Activated CD4-positive, alpha-beta T cell treated with anti-CD3 and anti-CD28 coated beads, Interleukin-2, amount 50 U/mL, for 48 hours (primary cell): ENCODE results near the gene IPCEF1.
A peak's percentile ranks its signal among the peaks of the same experiment; 100 is the strongest.

Experiments used
- DNase-seq, 2 experiments: peaks; one replicate each; pipeline ENCODE4 v3.0.0-alpha.2; 2020

The IPCEF1 gene

DNA sequence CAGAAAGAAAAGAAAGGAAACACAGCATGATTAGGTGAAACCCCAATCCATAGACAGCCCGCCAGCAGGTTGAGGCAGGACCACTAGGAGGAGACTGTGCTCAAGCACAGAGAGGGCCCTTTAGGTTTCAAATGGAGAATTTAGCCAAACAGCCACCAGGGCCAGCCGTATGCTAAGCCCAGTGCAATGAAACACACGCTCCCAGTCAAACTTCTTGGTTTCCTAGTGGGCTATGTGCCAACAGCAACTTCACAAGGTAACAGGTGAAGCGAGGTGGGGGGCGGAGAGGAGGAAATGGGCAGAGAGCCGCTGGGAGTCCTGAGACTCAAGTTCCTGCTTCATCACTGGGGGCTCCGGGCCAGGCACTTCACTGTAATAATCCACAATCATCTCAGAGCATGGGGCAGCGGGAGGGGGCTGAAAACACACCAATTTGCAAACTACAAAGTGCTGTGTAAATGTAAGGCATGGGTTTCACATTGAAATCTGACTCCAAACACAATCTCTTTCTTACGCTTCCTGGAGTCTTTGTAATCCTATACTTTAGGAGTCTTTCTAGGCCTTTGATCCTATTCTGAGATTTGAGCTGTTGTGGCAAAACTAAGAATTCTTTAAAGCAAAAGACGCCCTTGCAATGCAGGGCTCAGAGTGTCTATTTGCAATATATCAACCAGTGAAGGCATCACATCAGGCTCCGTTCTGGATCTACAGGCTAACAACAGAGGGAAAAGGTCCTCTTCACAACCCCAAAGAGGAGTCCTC is 200.3 kb downstream of the IPCEF1 start:
- peak; percentile 69 to 74 for DNase-seq

DNA sequence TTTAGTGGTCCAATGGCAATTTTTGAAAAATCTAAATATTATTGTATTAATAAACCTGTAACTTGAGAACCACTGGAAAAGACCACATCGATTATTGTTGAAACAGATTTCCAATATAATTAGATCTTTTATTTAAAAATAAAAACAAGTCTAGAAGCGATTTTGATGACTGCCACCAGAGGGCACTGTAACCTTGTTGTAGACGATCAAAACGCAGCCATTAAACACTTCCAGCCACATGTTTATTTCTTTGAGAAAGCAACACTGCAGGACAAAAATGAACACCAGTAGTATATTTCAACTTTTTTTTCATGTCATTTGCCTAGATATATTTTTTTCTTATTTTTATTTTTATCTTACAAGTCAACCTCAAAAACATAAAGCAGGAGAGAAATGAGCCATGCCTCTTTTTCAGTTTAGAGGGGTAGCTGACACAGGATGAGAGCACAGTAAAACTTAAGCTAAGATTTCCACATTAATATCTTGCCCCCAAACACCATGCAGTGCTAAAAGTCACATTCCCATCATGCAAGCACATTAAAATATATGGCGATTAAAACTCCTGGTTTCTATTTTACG is 202.1 kb downstream of the IPCEF1 start:
- peak; percentile 63 to 72 for DNase-seq

DNA sequence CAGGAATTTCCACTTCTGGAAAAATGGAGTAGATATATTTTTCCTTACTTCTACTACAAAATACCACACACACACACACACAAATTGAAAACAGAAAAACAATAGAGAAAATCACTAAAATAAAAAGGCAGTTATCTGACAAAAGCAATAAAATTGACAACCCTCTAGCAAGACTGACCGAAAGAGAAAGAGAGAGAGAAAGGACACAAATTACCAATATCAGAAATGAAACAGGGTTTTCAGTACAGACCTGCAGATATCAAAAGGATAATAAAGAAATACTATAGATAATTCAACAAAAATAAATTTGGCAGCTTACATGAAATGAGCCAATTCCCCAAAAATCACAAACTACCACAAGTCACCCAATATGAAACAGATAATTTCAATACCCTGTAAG is 212.8 kb downstream of the IPCEF1 start:
- no peak for DNase-seq

DNA sequence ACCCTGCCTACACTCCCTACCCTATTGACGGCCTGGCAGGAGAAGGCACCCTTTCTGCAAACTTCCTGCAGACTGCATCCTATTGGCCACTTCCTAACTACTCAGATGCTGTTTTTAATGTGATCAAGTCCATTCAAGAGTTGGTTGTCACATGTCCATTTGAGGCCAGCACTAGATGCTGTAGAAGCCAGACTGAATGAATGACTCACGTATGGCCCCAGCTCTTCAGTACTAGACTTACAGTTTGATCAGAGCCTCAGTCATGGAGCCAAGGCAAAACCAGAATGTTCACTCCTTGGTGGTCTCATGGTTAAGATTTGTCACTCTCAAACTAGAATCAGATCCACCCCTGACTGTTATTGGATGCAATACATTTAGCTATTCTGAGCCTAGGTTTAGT is 215.9 kb downstream of the IPCEF1 start:
- DNase-seq, result no peak

DNA sequence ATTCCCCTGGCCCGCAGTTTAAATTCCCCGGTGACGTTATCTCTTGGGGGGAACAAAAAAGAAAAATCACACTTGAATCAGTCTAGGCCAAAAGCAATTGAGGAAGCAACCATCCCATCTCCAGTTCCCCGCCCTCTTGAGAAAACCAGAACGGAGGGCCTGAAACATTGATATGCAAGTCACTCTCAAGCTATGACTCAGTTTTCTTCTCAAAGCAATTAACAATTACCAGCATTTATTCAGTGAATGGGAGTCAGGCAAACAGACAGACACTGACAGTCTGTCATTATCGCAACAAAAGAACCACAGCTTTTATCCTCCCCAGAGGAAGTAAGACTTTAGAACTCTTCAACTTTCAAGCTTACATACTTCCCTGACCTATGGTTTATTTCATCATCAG is 216.7 kb downstream of the IPCEF1 start:
- DNase-seq, result no peak

DNA sequence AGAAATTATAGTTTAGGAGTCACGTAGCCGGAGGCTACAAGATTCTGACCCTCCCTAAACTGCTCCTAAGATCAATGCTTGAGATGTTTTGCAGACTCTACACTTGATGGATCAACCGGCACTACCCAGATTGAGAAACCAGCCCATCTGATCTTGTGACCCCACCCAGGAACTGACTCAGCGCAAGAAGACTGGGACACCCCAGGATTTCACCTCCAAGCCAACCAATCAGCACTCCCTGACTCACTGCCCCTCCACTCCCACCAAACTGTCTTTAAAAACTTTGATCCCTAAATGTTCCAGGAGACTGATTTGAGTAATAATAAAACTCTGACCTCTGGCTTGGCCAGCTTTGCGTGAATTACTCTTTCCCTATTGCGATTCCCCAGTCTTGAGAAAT is 217.8 kb downstream of the IPCEF1 start:
- DNase-seq, result no peak

DNA sequence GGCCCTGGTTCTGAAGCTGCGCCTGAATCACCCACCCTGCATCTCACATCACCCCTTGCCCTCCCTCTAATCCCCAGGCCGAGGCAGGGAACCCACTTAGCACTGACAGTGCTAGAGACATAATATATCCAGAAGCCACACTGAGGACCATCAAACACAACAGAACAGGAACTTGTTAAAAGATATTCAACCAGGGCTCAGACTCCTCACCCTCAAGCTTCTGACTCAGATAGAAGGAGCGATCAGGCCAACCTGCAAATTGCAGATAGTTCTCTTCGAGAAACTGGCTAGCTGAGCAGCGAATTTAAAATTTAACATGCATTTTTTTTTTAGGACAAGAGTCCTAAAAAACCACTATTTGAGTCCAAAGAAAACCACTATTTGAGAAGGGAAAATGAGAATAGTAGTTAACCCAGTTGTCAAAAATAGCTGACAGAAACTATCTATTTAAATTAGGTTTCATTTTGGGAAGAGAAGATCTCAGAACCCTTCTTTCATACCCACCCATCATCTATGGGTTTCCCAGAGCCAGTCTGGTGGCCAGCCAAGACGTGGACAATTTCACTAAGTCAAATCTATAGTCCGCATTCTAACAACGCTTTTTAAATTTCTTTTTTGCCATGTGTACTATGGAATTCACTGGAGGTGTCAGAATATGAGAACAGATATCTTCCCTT is 222.0 kb downstream of the IPCEF1 start:
- no peak for DNase-seq

DNA sequence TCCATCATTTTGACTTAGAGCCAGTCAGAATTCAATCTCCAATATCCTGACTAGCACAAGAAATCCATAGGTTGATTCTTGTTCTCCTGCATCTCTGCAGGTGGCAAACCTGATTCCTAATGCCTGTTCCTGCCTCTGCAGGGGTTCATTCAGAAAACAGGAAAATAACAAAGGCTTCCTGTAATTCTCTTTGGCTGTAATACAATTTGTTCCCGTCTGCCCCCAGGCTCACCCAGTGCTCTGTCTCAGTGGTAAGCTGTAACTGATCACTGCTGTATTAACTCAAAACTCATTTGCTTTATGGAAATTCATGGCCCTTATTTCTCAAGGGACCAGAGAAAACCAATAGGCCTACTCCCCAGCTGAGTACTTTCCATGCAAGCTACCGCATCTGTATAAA is 228.9 kb downstream of the IPCEF1 start:
- no peak for DNase-seq

DNA sequence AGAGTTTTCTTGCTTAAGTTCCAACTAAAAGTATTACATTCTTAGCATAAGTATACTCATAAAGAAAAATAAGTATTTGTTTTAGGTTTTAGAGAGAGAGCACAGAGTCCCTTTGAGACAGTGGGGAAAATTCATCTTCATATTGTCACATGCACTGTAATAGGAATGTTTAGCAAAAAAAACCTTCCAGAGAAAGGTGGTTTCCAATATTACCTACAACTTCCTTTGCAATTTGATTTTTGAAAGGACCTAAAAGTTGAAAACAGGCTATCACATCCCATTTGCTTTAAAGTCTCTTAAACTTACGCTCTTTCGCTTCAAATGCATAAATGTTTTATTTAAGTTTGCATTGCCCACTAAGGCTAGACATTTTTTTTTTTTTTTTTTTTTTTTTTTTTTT is 231.2 kb downstream of the IPCEF1 start:
- DNase-seq, result no peak

DNA sequence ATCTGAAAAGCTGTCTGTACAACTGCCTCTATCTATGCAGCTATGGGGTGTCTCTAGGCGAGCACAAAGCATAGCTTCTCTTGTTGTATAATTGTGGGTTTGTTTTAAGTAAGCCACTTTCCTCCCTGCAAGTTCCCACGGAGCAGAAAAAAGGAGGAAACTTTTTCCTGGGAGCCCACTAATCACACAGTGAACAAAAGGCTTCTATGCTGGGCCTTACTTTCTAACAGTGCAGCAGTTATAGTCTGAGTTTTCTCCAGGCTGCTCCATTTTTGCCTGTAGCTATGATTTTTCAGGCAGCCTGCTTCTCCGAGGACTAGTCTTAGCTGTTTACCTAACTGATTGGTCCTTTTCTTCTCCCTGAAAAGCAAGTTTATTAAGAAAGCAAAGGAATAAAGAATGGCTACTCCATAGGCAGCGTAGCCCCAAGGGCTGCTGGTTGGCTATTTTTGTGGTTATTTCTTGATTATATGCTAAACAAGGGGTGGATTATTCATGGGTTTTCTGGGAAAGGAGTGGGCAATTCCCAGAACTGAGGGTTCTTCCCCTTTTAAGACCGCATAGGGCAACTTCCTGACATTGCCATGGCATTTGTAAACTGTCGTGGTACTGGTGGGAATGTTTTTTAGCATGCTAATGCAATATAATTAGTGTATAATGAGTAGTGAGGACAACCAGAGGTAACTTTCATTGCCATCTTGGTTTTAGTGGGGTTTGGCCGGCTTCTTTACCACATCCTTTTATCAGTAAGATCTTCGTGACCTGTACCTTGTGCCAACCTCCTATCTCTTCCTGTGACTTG is 233.2 kb downstream of the IPCEF1 start:
- no peak for DNase-seq

DNA sequence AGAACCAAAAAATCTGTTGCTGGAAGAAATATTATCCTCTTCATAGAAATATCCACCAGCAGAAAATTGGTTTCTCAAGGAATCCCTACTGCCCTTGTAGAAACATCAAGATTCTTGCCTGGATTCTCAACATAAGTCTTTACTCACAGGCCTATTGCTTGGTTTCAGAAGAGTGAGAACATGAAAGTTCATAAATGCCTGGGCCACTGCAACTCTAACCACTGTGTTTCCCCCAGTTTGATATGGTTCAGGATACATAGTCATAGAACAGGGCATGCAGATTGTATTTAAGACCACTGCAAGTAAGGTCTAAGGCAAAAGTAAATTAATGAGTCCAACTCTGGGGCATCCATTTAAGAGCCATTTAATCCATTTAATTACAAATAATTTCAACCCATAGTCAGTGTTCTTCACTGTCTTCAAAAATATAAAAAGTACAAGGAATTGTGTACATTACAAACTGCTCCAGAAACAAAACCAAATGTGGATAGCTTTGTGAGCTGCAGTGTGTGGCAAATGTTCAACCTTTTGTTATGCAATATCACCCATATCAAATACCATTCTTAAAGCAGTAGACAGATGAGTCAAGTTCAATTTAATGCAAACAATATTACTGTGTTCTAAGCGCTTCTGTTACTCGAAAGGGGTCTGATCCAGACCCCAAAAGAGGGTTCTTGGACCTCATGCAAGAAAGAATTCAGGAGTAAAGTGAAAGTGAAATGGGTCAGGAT is 234.2 kb downstream of the IPCEF1 start:
- DNase-seq, result no peak

DNA sequence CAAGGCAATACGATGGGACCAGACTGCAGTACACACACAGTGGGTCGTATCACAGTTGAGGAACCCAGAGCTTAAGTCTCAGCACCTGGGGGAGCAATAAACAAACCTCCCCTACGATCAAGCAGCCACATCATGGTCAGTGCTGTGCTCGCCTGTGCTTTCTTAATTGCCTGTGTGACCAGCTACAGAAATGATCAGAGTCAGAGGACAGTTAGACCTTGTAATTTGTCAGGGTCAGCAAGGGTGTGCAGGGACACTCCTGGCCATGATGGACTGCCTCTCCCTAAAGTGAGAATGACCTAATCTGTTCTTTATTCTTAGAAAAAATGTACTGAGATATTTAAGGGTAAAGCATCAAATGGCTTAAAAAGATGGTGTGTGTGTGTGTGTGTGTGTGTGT is 239.1 kb downstream of the IPCEF1 start:
- no peak for DNase-seq

DNA sequence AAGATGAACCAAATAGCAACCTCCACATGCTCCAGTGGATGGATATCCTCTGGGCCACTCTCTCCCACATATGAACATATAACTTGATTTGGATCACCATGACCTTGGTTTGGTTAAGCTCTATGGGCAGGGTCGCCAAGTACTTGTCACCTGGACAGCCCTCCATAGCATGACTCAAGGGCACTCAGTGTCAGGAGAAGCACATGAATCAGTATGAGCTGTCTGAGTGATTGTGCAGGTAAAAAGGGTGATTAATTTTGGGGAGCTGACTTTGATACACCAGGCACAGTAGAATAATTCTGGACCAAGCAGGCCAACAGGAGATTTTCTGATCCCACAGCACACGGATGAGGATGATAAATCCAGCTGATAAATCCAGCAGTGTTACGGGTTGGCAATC is 243.2 kb downstream of the IPCEF1 start:
- DNase-seq, result no peak

DNA sequence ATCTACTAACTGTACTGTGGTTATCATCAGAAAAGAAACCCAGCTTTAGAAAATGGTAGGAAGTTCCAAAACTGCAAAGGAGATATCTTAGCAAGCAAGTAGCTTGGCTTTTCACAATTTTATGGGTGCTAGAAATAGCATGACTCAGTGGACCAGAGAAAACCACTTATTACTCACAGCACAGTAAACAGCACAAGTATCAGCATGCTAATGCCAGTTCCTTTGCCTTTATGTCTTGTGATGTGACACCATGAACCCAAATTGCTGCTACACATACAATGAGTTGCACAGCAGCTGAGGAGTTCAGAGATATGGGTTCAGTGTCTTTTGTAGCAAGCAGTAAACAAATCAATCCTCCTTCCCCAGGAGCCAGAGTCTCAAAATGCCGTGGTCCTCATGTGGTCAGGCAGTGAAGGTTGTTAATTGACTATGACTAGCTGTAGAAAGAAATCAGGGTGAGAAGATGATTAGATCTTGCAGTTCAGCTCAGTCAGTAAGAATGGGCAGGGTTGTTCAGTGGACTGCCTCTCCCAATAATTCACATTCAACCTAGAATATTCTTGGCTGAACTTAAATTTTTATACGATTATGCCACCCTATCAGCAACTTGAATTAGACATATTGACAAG is 244.3 kb downstream of the IPCEF1 start:
- no peak for DNase-seq

DNA sequence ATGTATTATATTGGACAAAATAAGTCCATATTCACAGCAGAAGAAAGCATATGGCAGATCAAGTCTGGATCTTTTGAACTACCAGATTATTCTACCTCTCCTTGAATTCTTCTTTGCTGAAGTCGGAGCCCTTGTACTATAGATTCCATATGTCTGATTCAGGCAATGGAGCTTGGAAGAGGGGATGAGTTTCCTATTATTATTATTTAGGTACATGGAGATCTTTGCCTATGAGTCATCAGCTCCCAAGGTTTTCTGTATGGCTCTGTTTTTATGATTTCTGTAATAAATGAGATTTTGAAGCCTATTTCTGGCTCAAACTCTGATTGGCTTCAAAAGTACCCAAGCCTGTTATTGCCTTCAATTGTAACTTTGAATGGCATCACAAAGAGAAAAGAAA is 245.6 kb downstream of the IPCEF1 start:
- no peak for DNase-seq

DNA sequence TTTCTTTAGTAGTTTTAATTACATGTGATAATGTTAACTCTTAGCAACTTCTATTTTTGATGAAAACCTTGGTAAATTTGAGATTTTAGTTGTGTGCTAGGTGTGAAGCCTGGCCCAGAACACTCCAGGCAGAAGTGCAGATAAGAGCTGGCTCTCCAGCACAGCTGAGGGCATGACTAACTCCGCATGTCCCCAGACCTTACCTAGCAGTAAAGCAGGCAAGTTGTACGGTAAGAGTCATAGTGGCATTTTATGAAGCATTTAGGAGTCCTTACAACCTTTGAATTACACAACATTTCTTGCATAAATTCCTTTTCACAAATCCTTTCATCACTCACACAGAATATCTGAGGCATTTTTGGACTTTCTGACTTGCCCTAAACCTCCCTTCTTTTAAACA is 250.4 kb downstream of the IPCEF1 start:
- no peak for DNase-seq
